Colonic mucosa (tissue), 4 donors: ENCODE results near the gene GMDS. TPM values are rescaled to one million over a fixed set of nuclear protein-coding genes. Genes with fewer than 3 reads are reported as not detected.

ENCODE experiments used
- DNase-seq: peaks from one replicate; pipeline ENCODE4 v3.0.0-alpha.2; 2020
- H3K27ac ChIP-seq: fragments of 200-600 bp; one replicate; pipeline ENCODE4 v1.8.0; 2021
- H3K27me3 ChIP-seq: fragments of 200-600 bp; one replicate; pipeline ENCODE4 v1.8.0; 2021
- H3K36me3 ChIP-seq: fragments of 200-600 bp; one replicate; pipeline ENCODE4 v1.8.0; 2021
- H3K4me1 ChIP-seq: fragments of 200-600 bp; one replicate; pipeline ENCODE4 v1.8.0; 2021; ENCODE audit warnings: mild to moderate bottlenecking
- H3K4me3 ChIP-seq: fragments of 200-600 bp; one replicate; pipeline ENCODE4 v1.8.0; 2021
- H3K9ac ChIP-seq, 2 donors: one replicate each; pipeline ENCODE4 v1.7.0; 2013; ENCODE audit warnings: control low read depth in 2 of 2, low read depth in 2 of 2, low read length in 2 of 2
- H3K9me3 ChIP-seq: fragments of 200-600 bp; one replicate; pipeline ENCODE4 v1.8.0; 2021
- CTCF ChIP-seq: fragments of 200-600 bp; IDR thresholded peaks from one replicate; pipeline ENCODE4 v1.8.0; 2022; ENCODE audit warnings: antibody characterized with exemption, mild to moderate bottlenecking
- intact Hi-C: fragments of 100-400 bp; cut with DNase I; formaldehyde crosslinking; loops from one replicate; pipeline ENCODE4 v1.14.1; 2022
- total RNA-seq, 2 donors: library from RNA; stranded (reverse); fragmentation: NEBNext Ultra II Directional in 1 of 2; extraction: Animal tissue kit (Norgen Biotek cat#: 25700) in 1 of 2; gene quantifications; one replicate each; pipeline ENCODE4 v1.2.1, GENCODE V29; 2021
- donor health status: healthy.
- donor health status: DM: no; HTN: no; CAD: no.
- donor health status: DM: no; HTN: no; CAD: no.

The GMDS gene
- total RNA-seq, 2 donors from 2014 or later, result 247 to 272 TPM

DNA sequence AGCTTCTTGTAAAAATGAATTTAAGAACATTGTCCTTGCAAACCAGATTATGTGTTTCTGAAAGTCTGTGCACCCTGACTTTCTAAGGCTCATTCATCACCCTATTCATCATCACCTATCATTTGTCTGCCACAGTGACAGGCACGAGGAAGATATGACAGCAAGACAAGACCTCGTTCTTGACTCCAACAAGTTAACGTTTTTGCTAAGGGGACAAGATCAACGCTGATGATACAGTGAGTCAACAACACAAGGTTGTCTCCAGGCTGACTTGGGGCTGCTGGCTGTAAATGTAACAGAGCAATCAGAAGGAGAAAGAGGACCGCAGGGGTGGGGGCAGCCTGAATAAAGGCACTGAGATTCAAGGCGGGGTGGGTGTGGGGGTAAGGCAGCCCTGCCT lies 541.5 kb downstream of the GMDS start:
- Histone ChIP-seq H3K4me1 (no peaks in the 10 kb centered on the region), H3K36me3 (no peaks in the 10 kb centered on the region), H3K9me3 (no peaks in the 10 kb centered on the region), H3K4me3 (no peak overlapping the region), H3K9ac (no peak overlapping the region), H3K27me3 (no peaks in the 10 kb centered on the region), H3K27ac (no peak overlapping the region)
- intact Hi-C loops, result no loop called here
- TF ChIP-seq CTCF, result no peak
- no peak for DNase-seq

DNA sequence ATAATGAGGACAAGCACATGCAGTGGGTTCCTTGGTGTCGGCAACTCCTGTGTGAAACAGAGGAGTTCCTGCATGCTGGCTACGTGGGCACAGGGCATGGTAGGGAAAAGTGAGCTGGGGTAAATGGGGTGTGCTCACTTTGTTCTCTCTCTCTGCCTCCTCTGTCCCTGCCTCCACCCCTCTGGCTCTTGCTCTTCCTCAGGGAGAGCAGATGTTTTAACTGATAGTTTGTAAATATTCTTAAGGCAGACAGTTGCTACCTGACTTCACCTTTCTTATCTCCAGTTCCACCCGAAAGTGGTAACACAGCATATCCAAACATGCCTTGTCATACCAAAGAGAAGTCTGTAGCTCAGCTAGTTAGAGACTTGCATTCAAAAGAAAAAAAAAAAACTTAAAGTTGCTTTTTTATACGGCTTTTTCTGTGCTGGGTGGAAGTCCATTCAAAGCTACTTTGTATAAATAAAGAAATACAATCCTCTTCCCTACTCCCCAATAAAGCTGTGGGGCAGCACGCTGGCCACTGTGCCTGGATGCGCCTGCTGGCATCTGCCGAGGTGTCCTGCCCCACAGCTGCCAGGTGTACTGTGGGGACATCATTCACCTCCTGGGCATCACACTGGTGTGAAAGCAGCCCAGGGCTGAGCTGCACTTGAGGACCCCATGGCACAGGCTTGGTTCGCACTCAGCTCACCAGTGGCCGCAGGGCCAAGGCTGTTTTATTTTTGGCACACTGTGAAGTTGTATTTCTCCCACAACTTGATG lies 542.1 kb downstream of the GMDS start:
- H3K36me3 ChIP-seq, result no peaks in the 10 kb centered on the region
- DNase-seq, result no peak
- H3K9ac ChIP-seq, result no peak overlapping the region
- H3K9me3 ChIP-seq, result no peaks in the 10 kb centered on the region
- no peaks in the 10 kb centered on the region for H3K27me3 ChIP-seq
- no peak overlapping the region for H3K4me3 ChIP-seq
- TF ChIP-seq CTCF, result no peak
- H3K27ac ChIP-seq, result no peak overlapping the region
- H3K4me1 ChIP-seq, result no peaks in the 10 kb centered on the region
- intact Hi-C loops, result no loop called here

- Histone ChIP-seq H3K27me3 (no peaks in the 10 kb centered on the region), H3K4me1 (no peaks in the 10 kb centered on the region), H3K9me3 (no peaks in the 10 kb centered on the region), H3K36me3 (no peaks in the 10 kb centered on the region), H3K27ac (no peak overlapping the region), H3K4me3 (no peak overlapping the region), H3K9ac (no peak overlapping the region)
- intact Hi-C loops, result no loop called here
- DNase-seq, result no peak
- TF ChIP-seq CTCF, result no peak
Measured at GRCh38 chr6:1702580-1703051, 542.8 kb downstream of the GMDS start.

DNA sequence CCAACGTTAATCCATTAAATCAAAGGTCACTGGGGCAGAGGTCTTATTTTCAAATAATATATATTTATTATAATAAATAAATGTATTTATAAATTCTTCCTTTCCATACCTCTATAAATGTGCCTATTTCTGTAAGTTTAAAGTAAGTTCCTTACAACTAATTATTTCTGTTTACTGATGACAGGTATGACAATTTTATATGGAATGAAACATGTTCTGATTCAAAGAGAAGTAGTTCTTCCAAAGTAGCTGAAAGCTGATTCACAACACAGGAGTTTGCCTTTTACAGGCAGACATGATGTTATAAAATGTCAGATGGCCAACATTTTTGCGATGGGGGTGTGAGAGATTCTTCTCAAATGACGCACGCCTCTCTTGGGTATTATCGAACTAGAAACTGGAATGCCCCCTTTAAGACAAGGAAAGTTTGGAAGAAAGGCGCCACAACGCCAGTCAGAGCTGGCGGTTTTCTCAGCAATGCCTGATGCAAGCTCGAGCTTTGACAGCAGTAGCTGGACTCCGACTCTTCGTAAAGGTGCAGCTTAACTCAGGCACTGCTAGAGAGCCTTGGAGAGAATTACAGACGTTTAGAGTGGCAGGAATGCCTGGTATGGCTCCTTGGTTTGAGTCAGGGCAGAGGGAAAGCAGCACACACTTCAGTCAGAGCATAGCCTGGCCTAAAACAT lies 543.6 kb downstream of the GMDS start:
- H3K9ac ChIP-seq, result no peak overlapping the region
- no peaks in the 10 kb centered on the region for H3K27me3 ChIP-seq
- no peak for TF ChIP-seq CTCF
- H3K4me3 ChIP-seq, result no peak overlapping the region
- DNase-seq, result no peak
- no peaks in the 10 kb centered on the region for H3K4me1 ChIP-seq
- no peaks in the 10 kb centered on the region for H3K9me3 ChIP-seq
- intact Hi-C loops, result no loop called here
- no peaks in the 10 kb centered on the region for H3K36me3 ChIP-seq
- H3K27ac ChIP-seq, result no peak overlapping the region

DNA sequence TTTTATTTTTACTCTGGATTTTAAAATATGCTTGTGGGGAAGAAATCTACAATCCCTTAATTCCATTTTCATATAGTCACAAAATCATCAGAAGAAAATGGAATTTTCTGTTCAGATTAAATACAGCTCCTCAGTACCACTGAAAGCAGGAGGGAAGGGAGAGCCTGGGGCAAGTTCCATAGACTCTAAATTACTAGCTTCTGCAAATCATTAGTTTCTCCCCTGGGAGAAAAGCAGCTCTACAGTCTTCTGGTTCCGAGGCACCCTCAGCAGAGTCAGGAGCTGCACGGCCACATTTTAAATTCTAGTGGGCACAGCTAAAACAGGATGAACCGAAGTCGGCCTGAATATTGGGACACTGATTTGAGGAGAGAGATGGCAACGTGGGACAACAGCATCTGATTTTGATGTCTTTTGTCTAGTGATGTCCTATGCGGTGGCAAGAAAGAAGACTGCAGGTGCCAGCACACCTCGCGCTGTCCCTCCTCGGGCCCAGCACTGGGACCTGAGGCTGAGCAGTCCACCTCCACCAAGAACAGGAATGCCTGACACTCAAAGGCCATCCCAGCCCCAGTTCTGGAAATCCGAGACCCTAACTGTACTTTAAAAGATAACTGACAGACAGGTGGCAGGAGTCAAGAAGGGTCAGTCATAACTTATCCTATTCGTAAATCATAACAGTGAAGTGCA lies 545.0 kb downstream of the GMDS start:
- no peaks in the 10 kb centered on the region for H3K4me1 ChIP-seq
- H3K27ac ChIP-seq, result no peak overlapping the region
- intact Hi-C loops, result no loop called here
- no peak for DNase-seq
- no peak overlapping the region for H3K4me3 ChIP-seq
- H3K9me3 ChIP-seq, result no peaks in the 10 kb centered on the region
- no peak for TF ChIP-seq CTCF
- H3K36me3 ChIP-seq, result no peaks in the 10 kb centered on the region
- no peaks in the 10 kb centered on the region for H3K27me3 ChIP-seq
- no peak overlapping the region for H3K9ac ChIP-seq
